HCT116 (cell line): ENCODE data around the gene TXNDC17.

ENCODE experiments used
- CTCF ChIP-seq, 3 experiments: fragments of 200-600 bp in 1 of 3; sonication (generic) in 1 of 3; IDR thresholded peaks in 2 of 3; conservative IDR thresholded peaks in 1 of 3; 2 replicates each; pipeline ENCODE4 v1.5.1; 2012 to 2017; ENCODE audit warnings: low read depth in 2 of 3, low read length in 2 of 3, antibody characterized with exemption in 1 of 3, borderline replicate concordance in 1 of 3, control low read depth in 1 of 3, mild to moderate bottlenecking in 1 of 3, mixed read lengths in 1 of 3, mixed run types in 1 of 3, moderate library complexity in 1 of 3; ENCODE audit not compliant: insufficient read depth in 1 of 3
- POLR2A ChIP-seq: IDR thresholded peaks from 2 replicates; pipeline ENCODE4 v1.7.0; 2011; ENCODE audit warnings: borderline replicate concordance; ENCODE audit not compliant: insufficient read depth, insufficient read length; ENCODE audit errors: extremely low read depth
- SP1 ChIP-seq: IDR thresholded peaks from 2 replicates; pipeline ENCODE4 v1.6.1; 2012; ENCODE audit warnings: low read depth

GRCh38 chr17:6596081-6596480 is 44.8 kb upstream of the TXNDC17 start:
- TF ChIP-seq SP1 = no peak
- no peak for TF ChIP-seq CTCF (IDR thresholded peaks at IDR 0.05 in 2 of 3, conservative IDR thresholded peaks at IDR 0.05 in 1 of 3; ENCODE audit: borderline replicate concordance in 1 of 3, insufficient read depth in 1 of 3, low read depth in 2 of 3, low read length in 2 of 3)
- TF ChIP-seq POLR2A = no peak
